MV-4-11 (cell line): ENCODE results near the gene FAM219B.
"Not testable (repeated sequence)": the region's sequence is repeated elsewhere in the genome, so short reads cannot be mapped to it uniquely, and the experiment has no call there.

ENCODE experiments used
- DNase-seq: peaks from one replicate; lab custom pipeline; 2025; lab: John Stamatoyannopoulos, UW

The FAM219B gene

GRCh38 chr15:74906450-74907162 is at the start of gene FAM219B:
Gene FAM219B (minus strand): TSS chr15:74906851. CDS start chr15:74906800, 51 bp downstream.
- peak; percentile 82 for DNase-seq

GRCh38 chr15:74955796-74956647 is 49.4 kb upstream of the FAM219B start:
- DNase-seq = peak; percentile 60

GRCh38 chr15:74955017-74955416 is 48.4 kb upstream of the FAM219B start:
- no peak for DNase-seq

- no peak for DNase-seq
Measured at GRCh38 chr15:74954515-74954914, 47.9 kb upstream of the FAM219B start.

- no peak for DNase-seq
Measured at GRCh38 chr15:74951006-74951405, 44.4 kb upstream of the FAM219B start.

GRCh38 chr15:74950078-74950908 is 43.6 kb upstream of the FAM219B start:
- DNase-seq = peak; percentile 48

- peak; percentile 94 for DNase-seq
Measured at GRCh38 chr15:74937590-74938371, 31.1 kb upstream of the FAM219B start, which contains the start of gene COX5A. Gene COX5A (minus strand): TSS chr15:74938073. CDS start chr15:74938014, 59 bp downstream.

- peak; percentile 31 for DNase-seq
Measured at GRCh38 chr15:74937272-74937589, 30.6 kb upstream of the FAM219B start.

- DNase-seq = not testable (repeated sequence)
Measured at GRCh38 chr15:74935193-74935592, 28.5 kb upstream of the FAM219B start.

- DNase-seq = no peak
Measured at GRCh38 chr15:74933573-74933972, 26.9 kb upstream of the FAM219B start.

- no peak for DNase-seq
Measured at GRCh38 chr15:74928771-74929198, 22.1 kb upstream of the FAM219B start.

GRCh38 chr15:74924525-74924924 is 17.9 kb upstream of the FAM219B start:
- DNase-seq = no peak

- peak; percentile 79 for DNase-seq
Measured at GRCh38 chr15:74920456-74920855, 13.8 kb upstream of the FAM219B start.

GRCh38 chr15:74917676-74918075 is 11.0 kb upstream of the FAM219B start:
- no peak for DNase-seq

- not testable (repeated sequence) for DNase-seq
Measured at GRCh38 chr15:74913799-74914198, 7.1 kb upstream of the FAM219B start.

- DNase-seq = no peak
Measured at GRCh38 chr15:74913041-74913440, 6.4 kb upstream of the FAM219B start.

- no peak for DNase-seq
Measured at GRCh38 chr15:74908635-74909034, 2.0 kb upstream of the FAM219B start.

GRCh38 chr15:74907163-74907870 is 666 bp upstream of the FAM219B start:
- DNase-seq = no peak

GRCh38 chr15:74906067-74906449 is 593 bp downstream of the FAM219B start:
- DNase-seq = no peak

- no peak for DNase-seq
Measured at GRCh38 chr15:74904190-74904805, 2.4 kb downstream of the FAM219B start.
